ENCODE results near the gene FRAT1. TPM values are rescaled to one million over a fixed set of nuclear protein-coding genes. Genes with fewer than 3 reads are reported as not detected.
"Not testable (repeated sequence)": the region's sequence is repeated elsewhere in the genome, so short reads cannot be mapped to it uniquely, and the experiment has no call there.

The FRAT1 gene
- total RNA-seq, 1 donor from 2014 or later = 4.1 TPM

- ATAC-seq (no peak), DNase-seq (ENCODE audit: low spot score) (no peak)
- intact Hi-C loops (cut with DNase I) = loop anchor here (10.0 kb wide), 1 partner anchor 48 kb away; no protein-coding TSS in a partner anchor
Measured at GRCh38 chr10:97332591-97333350, 13.7 kb downstream of the FRAT1 start.

- intact Hi-C loops (cut with DNase I) = loop anchor here (10.0 kb wide), 1 partner anchor 48 kb away; no protein-coding TSS in a partner anchor
- ATAC-seq (no peak), DNase-seq (ENCODE audit: low spot score) (no peak)
Measured at GRCh38 chr10:97333351-97333600, 14.2 kb downstream of the FRAT1 start.

GRCh38 chr10:97333601-97334369, 14.7 kb downstream of the FRAT1 start:
- DNase-seq (ENCODE audit: low spot score) (peak; percentile 64), ATAC-seq (no peak)
- intact Hi-C loops (cut with DNase I) = loop anchor here (10.0 kb wide), 1 partner anchor 49 kb away; no protein-coding TSS in a partner anchor

GRCh38 chr10:97334370-97335175, 15.5 kb downstream of the FRAT1 start, which contains the start of gene FRAT2:
FRAT2 (minus strand) TSS chr10:97334729; CDS start chr10:97334572, 157 bp downstream.
- intact Hi-C loops (cut with DNase I) = loop anchor here (10.0 kb wide), 1 partner anchor 50 kb away; no protein-coding TSS in a partner anchor
- ATAC-seq = peak; percentile 97
- peak; percentile 94 for DNase-seq (ENCODE audit: low spot score)

- no peak for ATAC-seq
- intact Hi-C loops (cut with DNase I) = loop anchor here (10.0 kb wide), 1 partner anchor 50 kb away; no protein-coding TSS in a partner anchor
- DNase-seq (ENCODE audit: low spot score) = peak; percentile 68
Measured at GRCh38 chr10:97335188-97335619, 16.1 kb downstream of the FRAT1 start.

GRCh38 chr10:97336006-97336405, 16.9 kb downstream of the FRAT1 start:
- ATAC-seq (no peak), DNase-seq (ENCODE audit: low spot score) (no peak)
- intact Hi-C loops (cut with DNase I) = loop anchor here (10.0 kb wide), 1 partner anchor 51 kb away; no protein-coding TSS in a partner anchor

DNA sequence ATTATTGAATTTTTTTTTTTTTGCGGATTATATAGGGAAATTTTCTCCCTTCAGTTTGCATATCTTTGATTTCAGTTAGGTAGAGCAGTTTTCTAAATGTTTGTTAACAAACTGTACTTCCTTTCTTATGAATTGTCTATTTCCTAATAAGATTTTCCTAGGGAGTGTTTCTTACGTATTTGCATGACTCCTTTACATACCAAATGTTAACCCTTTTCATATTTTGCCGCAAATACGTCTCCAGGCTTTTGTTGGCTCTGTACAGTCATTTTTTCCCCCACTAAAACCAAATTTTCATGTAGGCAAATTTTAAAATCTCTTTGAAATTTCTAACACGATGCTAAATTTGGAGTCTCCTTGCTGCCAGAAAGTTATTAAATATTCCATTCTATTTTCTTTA, 17.4 kb downstream of the FRAT1 start:
- ATAC-seq = no peak
- DNase-seq (ENCODE audit: low spot score) = no peak
- intact Hi-C loops (cut with DNase I) = loop anchor here (10.0 kb wide), 1 partner anchor 52 kb away; no protein-coding TSS in a partner anchor

DNA sequence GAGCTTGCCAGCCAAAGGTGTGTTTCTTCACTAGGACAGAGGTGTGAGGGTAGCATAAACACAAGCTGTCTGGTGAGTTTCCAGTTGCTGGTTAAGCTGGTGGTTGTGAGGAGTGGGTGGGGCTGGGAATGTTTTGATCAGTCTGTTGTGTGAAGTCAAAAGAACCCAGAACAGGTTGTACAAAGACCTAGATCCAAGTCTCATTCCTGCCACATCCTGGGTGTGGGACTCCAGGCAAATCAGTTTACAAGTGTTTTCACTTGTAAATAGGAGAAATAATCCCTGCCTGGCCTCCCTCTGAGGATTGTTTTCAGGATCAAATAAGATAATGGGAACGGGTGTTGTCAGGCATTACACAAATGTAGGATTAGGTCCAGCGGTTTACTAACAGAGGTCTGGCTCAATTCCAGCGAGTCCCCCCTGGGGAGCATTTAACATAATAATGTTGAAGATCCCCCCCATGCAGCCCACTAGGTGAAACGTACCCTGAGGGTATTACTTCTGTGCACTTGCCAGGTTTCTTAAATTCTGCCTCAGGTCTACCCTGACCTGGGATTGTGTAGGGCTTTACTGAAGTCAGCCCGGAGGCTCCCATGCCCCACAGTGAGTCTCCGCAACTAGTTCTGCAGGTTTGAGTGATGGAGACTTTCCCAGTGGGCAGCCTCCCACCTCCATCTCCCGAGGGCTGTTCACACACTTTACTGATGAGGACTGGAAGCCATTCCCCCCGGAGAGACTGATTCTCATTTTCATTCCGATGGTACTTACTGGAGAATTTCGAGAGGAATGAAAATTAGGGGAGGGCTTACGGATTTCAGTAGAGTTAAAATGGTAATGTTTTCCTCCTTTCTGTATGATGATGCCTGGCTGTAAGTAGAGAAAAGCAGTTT, 18.1 kb downstream of the FRAT1 start:
- DNase-seq (ENCODE audit: low spot score) (no peak), ATAC-seq (peak; percentile 53)
- intact Hi-C loops (cut with DNase I) = loop anchor here (10.0 kb wide), 1 partner anchor 52 kb away; no protein-coding TSS in a partner anchor

DNA sequence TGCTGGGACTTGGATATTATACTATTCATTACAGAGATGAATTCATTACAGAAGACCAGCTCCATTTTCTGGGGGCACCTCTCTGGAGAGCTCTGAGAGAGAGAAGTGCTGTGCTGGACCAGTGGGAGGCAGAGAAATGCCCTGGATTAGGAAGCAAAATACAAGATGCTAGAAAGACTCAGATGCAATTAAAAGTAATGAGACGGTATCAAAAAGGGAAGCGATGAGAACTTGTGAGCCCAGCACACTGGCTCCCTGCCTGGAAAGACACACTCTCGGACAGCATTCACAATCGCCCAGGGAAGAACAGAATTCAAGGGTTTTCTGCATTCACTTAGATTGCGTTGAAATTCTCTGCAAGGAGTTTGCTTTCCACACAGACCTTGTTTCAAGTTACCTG, 19.0 kb downstream of the FRAT1 start:
- ATAC-seq = no peak
- no peak for DNase-seq (ENCODE audit: low spot score)
- intact Hi-C loops (cut with DNase I) = loop anchor here (10.0 kb wide), 1 partner anchor 53 kb away; no protein-coding TSS in a partner anchor

- intact Hi-C loops (cut with DNase I) = no loop called here
- DNase-seq (ENCODE audit: low spot score) (no peak), ATAC-seq (no peak)
Measured at GRCh38 chr10:97341416-97341815, 22.3 kb downstream of the FRAT1 start.

GRCh38 chr10:97343664-97344063, 24.6 kb downstream of the FRAT1 start:
- ATAC-seq; DNase-seq (ENCODE audit: low spot score); intact Hi-C loops (cut with DNase I): not testable (repeated sequence)

- intact Hi-C loops (cut with DNase I) = no loop called here
- DNase-seq (ENCODE audit: low spot score) = no peak
- ATAC-seq = no peak
Measured at GRCh38 chr10:97347317-97347716, 28.2 kb downstream of the FRAT1 start.

- ATAC-seq (no peak), DNase-seq (ENCODE audit: low spot score) (no peak)
- intact Hi-C loops (cut with DNase I) = no loop called here
Measured at GRCh38 chr10:97349752-97350513, 30.9 kb downstream of the FRAT1 start.

DNA sequence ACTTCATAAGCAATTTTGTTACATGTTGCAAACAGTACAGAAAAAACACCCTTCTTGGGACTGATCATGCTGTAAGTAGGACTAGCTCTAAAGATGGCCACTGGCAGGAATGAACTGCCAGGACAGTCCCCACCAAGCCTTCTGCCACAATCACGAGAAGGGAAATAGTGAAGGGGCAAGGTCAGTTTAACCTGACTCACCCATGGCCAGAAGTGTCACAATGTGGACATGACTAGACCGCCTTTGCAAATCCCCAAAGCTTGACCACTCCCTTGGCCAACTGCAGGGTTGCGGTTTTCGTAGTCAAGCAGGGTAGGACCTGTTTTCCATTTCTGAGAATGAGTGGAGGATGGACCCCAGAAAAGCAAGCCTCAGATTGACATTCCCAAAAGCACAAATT, 34.9 kb downstream of the FRAT1 start:
- ATAC-seq (no peak), DNase-seq (ENCODE audit: low spot score) (no peak)
- intact Hi-C loops (cut with DNase I) = no loop called here

- ATAC-seq (peak; percentile 72), DNase-seq (ENCODE audit: low spot score) (no peak)
- intact Hi-C loops (cut with DNase I) = no loop called here
Measured at GRCh38 chr10:97355571-97355975, 36.5 kb downstream of the FRAT1 start.

DNA sequence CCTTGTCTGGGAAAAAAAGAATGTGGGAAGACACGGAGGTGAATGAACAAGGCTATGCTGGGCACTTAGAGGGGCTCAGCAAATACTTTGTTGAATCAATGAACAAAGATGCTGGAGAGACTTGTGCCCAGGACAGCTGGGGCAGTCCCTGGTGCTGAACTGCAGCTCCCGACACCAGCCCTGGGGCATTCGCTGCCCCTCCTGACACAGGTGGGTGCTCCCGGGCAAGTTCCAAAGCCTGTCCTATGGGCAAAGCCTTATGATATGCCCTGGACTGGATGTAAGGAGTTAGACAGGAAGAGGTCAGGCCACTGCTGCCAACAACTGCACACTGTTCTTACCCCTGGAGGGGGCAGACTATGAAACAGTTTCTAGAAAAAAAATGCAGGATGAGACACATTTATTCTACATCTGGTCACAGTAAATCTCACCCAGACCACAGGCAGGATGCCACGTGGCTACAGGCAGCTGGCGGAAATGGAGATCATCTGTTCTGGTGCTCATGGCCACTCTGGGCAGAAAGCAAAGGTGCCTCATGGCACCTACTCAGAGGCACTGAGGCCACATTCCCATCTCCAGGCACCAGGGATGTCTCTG, 37.3 kb downstream of the FRAT1 start:
- no peak for DNase-seq (ENCODE audit: low spot score)

GRCh38 chr10:97356918-97357317, 37.8 kb downstream of the FRAT1 start:
- ATAC-seq (no peak), DNase-seq (ENCODE audit: low spot score) (no peak)
- intact Hi-C loops (cut with DNase I) = no loop called here

More for the DNA sequence above, 37.3 kb downstream of the FRAT1 start:
- intact Hi-C loops (cut with DNase I) = no loop called here
- ATAC-seq = peak; percentile 37
